Gastroesophageal sphincter (tissue), 4 donors: ENCODE data around the gene HSD11B2. TPM values are rescaled to one million over a fixed set of nuclear protein-coding genes. Genes with fewer than 3 reads are reported as not detected.

Experiments used
- ATAC-seq: fragments of 150-250 bp; one replicate; pipeline ENCODE4 v1.9.1; 2016; ENCODE audit warnings: mild to moderate bottlenecking, moderate library complexity
- H3K27ac ChIP-seq, 4 donors: fragments of 200-600 bp; sonication (generic) in 3 of 4; 1 replicate in 3 of 4; 2 replicates in 1 of 4; pipeline ENCODE4 v1.5.1; 2016 to 2019
- H3K27me3 ChIP-seq: fragments of 200-600 bp; sonication (generic); one replicate; pipeline ENCODE4 v1.5.1; 2019
- H3K36me3 ChIP-seq, 2 donors: fragments of 200-600 bp; sonication (generic); one replicate each; pipeline ENCODE4 v1.5.1; 2019; ENCODE audit warnings: control low read depth in 1 of 2
- H3K4me1 ChIP-seq, 3 donors: fragments of 200-600 bp; sonication (generic); 1 replicate in 2 of 3; 2 replicates in 1 of 3; pipeline ENCODE4 v1.5.1; 2016 to 2019; ENCODE audit warnings: control low read depth in 2 of 3
- H3K4me3 ChIP-seq, 2 donors: fragments of 200-600 bp; sonication (generic); one replicate each; pipeline ENCODE4 v1.5.1; 2019; ENCODE audit warnings: mild to moderate bottlenecking in 1 of 2, moderate library complexity in 1 of 2
- H3K9me3 ChIP-seq, 3 donors: fragments of 200-600 bp; sonication (generic); one replicate each; pipeline ENCODE4 v1.5.1; 2017 to 2019; ENCODE audit warnings: control low read depth in 2 of 3
- CTCF ChIP-seq, 4 experiments: fragments of 200-600 bp in 2 of 4; fragments of 450-650 bp in 2 of 4; sonication (generic) in 1 of 4; IDR thresholded peaks; one replicate each; pipeline ENCODE4 v1.5.1; 2017 to 2019; ENCODE audit warnings: antibody characterized with exemption in 4 of 4, mild to moderate bottlenecking in 2 of 4, moderate library complexity in 2 of 4
- EP300 ChIP-seq: sonication (generic); formaldehyde crosslinking; IDR thresholded peaks from one replicate; pipeline ENCODE4 v1.6.1; 2017; ENCODE audit warnings: antibody characterized with exemption, mild to moderate bottlenecking
- POLR2A ChIP-seq, 2 donors: fragments of 450-650 bp; IDR thresholded peaks; one replicate each; pipeline ENCODE4 v1.6.1; 2017; ENCODE audit warnings: antibody characterized with exemption in 2 of 2, mild to moderate bottlenecking in 2 of 2, moderate library complexity in 1 of 2
- POLR2AphosphoS5 ChIP-seq: sonication (generic); formaldehyde crosslinking; IDR thresholded peaks from one replicate; pipeline ENCODE4 v1.6.1; 2017; ENCODE audit warnings: antibody characterized with exemption
- WGBS, 2 donors: methylation state at CpG; one replicate each; pipeline ENCODE4 v1.1.5; 2018; ENCODE audit warnings: low coverage in 1 of 2; 5-methylcytosine and 5-hydroxymethylcytosine counted together
- total RNA-seq, 4 donors: library from RNA; depleted of rRNA; stranded (reverse); fragments of >200 nt; gene quantifications; one replicate each; pipeline ENCODE4 v1.1.0, GENCODE V29; 2016

Gene HSD11B2
- 1 to 10 TPM in 1 of 4 donors, under 1 TPM in 2, not detected in 1; 0.19 to 2.1 (median 0.27) TPM for total RNA-seq

- peaks cover 0 to 41% (median 15%) of the 10 kb centered on the region in 3 donors for H3K4me1 ChIP-seq
- peak; percentile 75 for ATAC-seq
- TF ChIP-seq POLR2A (IDR thresholded peaks at IDR 0.05), result no peak
- TF ChIP-seq CTCF (IDR thresholded peaks at IDR 0.05), result peak in 2 of 4 experiments; percentile 18 to 27
- peak within 1 kb of the TSS; percentile 21 to 57 for H3K4me3 ChIP-seq
- H3K9me3 ChIP-seq, result no peaks in the 10 kb centered on the region
- H3K27ac ChIP-seq, result peak within 1 kb of the TSS in 3 of 4 donors; percentile 59 to 63 (median 61)
- WGBS, 2 donors, result no CpG with 5 or more reads among the region's 87 CpGs
- peaks cover 0 to 10% of the 10 kb centered on the region in 2 donors for H3K36me3 ChIP-seq
- peaks cover 40% of the 10 kb centered on the region for H3K27me3 ChIP-seq
These were observed at the start of gene HSD11B2 for GRCh38 chr16:67430977-67431774. Gene HSD11B2 (plus strand): TSS chr16:67431121. CDS start chr16:67431249, 128 bp downstream.

- TF ChIP-seq POLR2A (IDR thresholded peaks at IDR 0.05) (no peak), POLR2AphosphoS5 (no peak), EP300 (no peak), CTCF (IDR thresholded peaks at IDR 0.05) (no peak)
- WGBS, 2 donors, result 96 to 97% methylated on average over 3 of the region's 3 CpGs
- Histone ChIP-seq H3K36me3 (no peaks in the 10 kb centered on the region), H3K9me3 (no peaks in the 10 kb centered on the region), H3K27me3 (no peaks in the 10 kb centered on the region), H3K27ac (no peak overlapping the region), H3K4me3 (no peak overlapping the region), H3K4me1 (peaks cover 0 to 9% (median 0%) of the 10 kb centered on the region in 3 donors)
- ATAC-seq, result no peak
These were observed 47.6 kb upstream of the HSD11B2 start for GRCh38 chr16:67383284-67383683.

GRCh38 chr16:67384778-67385510, 46.0 kb upstream of the HSD11B2 start:
- Histone ChIP-seq H3K4me3 (no peak overlapping the region), H3K27me3 (no peaks in the 10 kb centered on the region), H3K4me1 (peaks cover 0 to 9% (median 4%) of the 10 kb centered on the region in 3 donors), H3K27ac (no peak overlapping the region), H3K36me3 (no peaks in the 10 kb centered on the region), H3K9me3 (no peaks in the 10 kb centered on the region)
- WGBS, 2 donors, result 68 to 80% methylated on average over 3 to 8 of the region's 8 CpGs
- TF ChIP-seq CTCF (IDR thresholded peaks at IDR 0.05) (no peak), POLR2AphosphoS5 (no peak), EP300 (no peak), POLR2A (IDR thresholded peaks at IDR 0.05) (no peak)
- ATAC-seq, result no peak

GRCh38 chr16:67386861-67387455, 44.0 kb upstream of the HSD11B2 start:
- Histone ChIP-seq H3K4me1 (peaks cover 0 to 29% (median 19%) of the 10 kb centered on the region in 3 donors), H3K27ac (no peak overlapping the region), H3K4me3 (no peak overlapping the region), H3K27me3 (no peaks in the 10 kb centered on the region), H3K36me3 (no peaks in the 10 kb centered on the region), H3K9me3 (no peaks in the 10 kb centered on the region)
- ATAC-seq, result no peak
- no peak for TF ChIP-seq CTCF (IDR thresholded peaks at IDR 0.05)
- 100% methylated on average over 2 of the region's 5 CpGs; no CpG with 5 or more reads in 1 of the 2 donors for WGBS, 2 donors
